Type B pancreatic cell (in vitro differentiated cells): ENCODE data around the gene HCN2. TPM values are rescaled to one million over a fixed set of nuclear protein-coding genes. Genes with fewer than 3 reads are reported as not detected.

Experiments
- DNase-seq: peaks from one replicate; pipeline ENCODE4 v3.0.0; 2021; ENCODE audit warnings: mixed read lengths; ENCODE audit not compliant: unreplicated experiment; ENCODE audit errors: extremely low spot score
- H3K27ac Mint-ChIP-seq: 2 replicates; pipeline ENCODE4 v1.8.0; 2021; ENCODE audit warnings: mild to moderate bottlenecking, mixed read lengths
- H3K27me3 Mint-ChIP-seq: 2 replicates; pipeline ENCODE4 v1.8.0; 2021; ENCODE audit warnings: mixed read lengths
- H3K36me3 Mint-ChIP-seq: 2 replicates; pipeline ENCODE4 v1.8.0; 2021; ENCODE audit warnings: mixed read lengths
- H3K4me1 Mint-ChIP-seq: one replicate; pipeline ENCODE4 v1.8.0; 2021; ENCODE audit warnings: mixed read lengths; ENCODE audit not compliant: unreplicated experiment
- H3K4me3 Mint-ChIP-seq: 2 replicates; pipeline ENCODE4 v1.8.0; 2021; ENCODE audit warnings: mild to moderate bottlenecking, mixed read lengths
- H3K9me3 Mint-ChIP-seq: 2 replicates; pipeline ENCODE4 v1.8.0; 2021; ENCODE audit warnings: mixed read lengths
- CTCF ChIP-seq: fragments of 200-600 bp; sonication (generic); conservative IDR thresholded peaks from 2 replicates; pipeline ENCODE4 v1.5.0; 2021; ENCODE audit warnings: antibody characterized with exemption, mild to moderate bottlenecking
- total RNA-seq: library from RNA; stranded (reverse); gene quantifications from 2 replicates; pipeline ENCODE4 v1.2.1, GENCODE V29; 2021; ENCODE audit warnings: low replicate concordance

Gene HCN2
- total RNA-seq, 1 donor from 2014 or later = 1.4 TPM

- no peak for TF ChIP-seq CTCF
- H3K4me1 Mint-ChIP-seq = peaks cover 12% of the 10 kb centered on the region
- no peaks in the 10 kb centered on the region for H3K9me3 Mint-ChIP-seq
- no peak for DNase-seq
- H3K4me3 Mint-ChIP-seq = no peak overlapping the region
- no peak overlapping the region for H3K27ac Mint-ChIP-seq
- no peaks in the 10 kb centered on the region for H3K27me3 Mint-ChIP-seq
- no peaks in the 10 kb centered on the region for H3K36me3 Mint-ChIP-seq
Measured at GRCh38 chr19:577439-578392, 12.0 kb upstream of the HCN2 start.

- no peak for TF ChIP-seq CTCF
- no peaks in the 10 kb centered on the region for H3K36me3 Mint-ChIP-seq
- peaks cover 8% of the 10 kb centered on the region for H3K4me1 Mint-ChIP-seq
- H3K27ac Mint-ChIP-seq = no peak overlapping the region
- no peak overlapping the region for H3K4me3 Mint-ChIP-seq
- no peaks in the 10 kb centered on the region for H3K9me3 Mint-ChIP-seq
- no peak for DNase-seq
- H3K27me3 Mint-ChIP-seq = no peaks in the 10 kb centered on the region
Measured at GRCh38 chr19:579111-579841, 10.4 kb upstream of the HCN2 start.

- H3K36me3 Mint-ChIP-seq = no peaks in the 10 kb centered on the region
- peaks cover 4% of the 10 kb centered on the region for H3K4me1 Mint-ChIP-seq
- no peak for DNase-seq
- H3K27me3 Mint-ChIP-seq = no peaks in the 10 kb centered on the region
- no peaks in the 10 kb centered on the region for H3K9me3 Mint-ChIP-seq
- H3K4me3 Mint-ChIP-seq = no peak overlapping the region
- no peak for TF ChIP-seq CTCF
- no peak overlapping the region for H3K27ac Mint-ChIP-seq
Measured at GRCh38 chr19:579842-580155, 9.9 kb upstream of the HCN2 start.

- no peak for TF ChIP-seq CTCF
- Mint-ChIP-seq H3K36me3 (no peaks in the 10 kb centered on the region), H3K4me3 (no peak overlapping the region), H3K27ac (no peak overlapping the region), H3K9me3 (no peaks in the 10 kb centered on the region), H3K27me3 (no peaks in the 10 kb centered on the region), H3K4me1 (no peaks in the 10 kb centered on the region)
- DNase-seq = no peak
Measured at GRCh38 chr19:580274-580835, 9.3 kb upstream of the HCN2 start.

- Mint-ChIP-seq H3K4me3 (no peak overlapping the region), H3K36me3 (no peaks in the 10 kb centered on the region), H3K4me1 (no peaks in the 10 kb centered on the region), H3K27me3 (peaks cover 3% of the 10 kb centered on the region), H3K27ac (no peak overlapping the region), H3K9me3 (no peaks in the 10 kb centered on the region)
- no peak for TF ChIP-seq CTCF
- DNase-seq = no peak
Measured at GRCh38 chr19:581399-582111, 8.1 kb upstream of the HCN2 start.
